CD4-positive, alpha-beta T cell treated with Interleukin-4 for 4 hours (primary cell): ENCODE data around the gene TAOK3.
"Not testable (repeated sequence)": the region's sequence is repeated elsewhere in the genome, so short reads cannot be mapped to it uniquely, and the experiment has no call there.

Experiments used
- DNase-seq: peaks from one replicate; pipeline ENCODE4 v3.0.0-alpha.2; 2020

The TAOK3 gene

DNA sequence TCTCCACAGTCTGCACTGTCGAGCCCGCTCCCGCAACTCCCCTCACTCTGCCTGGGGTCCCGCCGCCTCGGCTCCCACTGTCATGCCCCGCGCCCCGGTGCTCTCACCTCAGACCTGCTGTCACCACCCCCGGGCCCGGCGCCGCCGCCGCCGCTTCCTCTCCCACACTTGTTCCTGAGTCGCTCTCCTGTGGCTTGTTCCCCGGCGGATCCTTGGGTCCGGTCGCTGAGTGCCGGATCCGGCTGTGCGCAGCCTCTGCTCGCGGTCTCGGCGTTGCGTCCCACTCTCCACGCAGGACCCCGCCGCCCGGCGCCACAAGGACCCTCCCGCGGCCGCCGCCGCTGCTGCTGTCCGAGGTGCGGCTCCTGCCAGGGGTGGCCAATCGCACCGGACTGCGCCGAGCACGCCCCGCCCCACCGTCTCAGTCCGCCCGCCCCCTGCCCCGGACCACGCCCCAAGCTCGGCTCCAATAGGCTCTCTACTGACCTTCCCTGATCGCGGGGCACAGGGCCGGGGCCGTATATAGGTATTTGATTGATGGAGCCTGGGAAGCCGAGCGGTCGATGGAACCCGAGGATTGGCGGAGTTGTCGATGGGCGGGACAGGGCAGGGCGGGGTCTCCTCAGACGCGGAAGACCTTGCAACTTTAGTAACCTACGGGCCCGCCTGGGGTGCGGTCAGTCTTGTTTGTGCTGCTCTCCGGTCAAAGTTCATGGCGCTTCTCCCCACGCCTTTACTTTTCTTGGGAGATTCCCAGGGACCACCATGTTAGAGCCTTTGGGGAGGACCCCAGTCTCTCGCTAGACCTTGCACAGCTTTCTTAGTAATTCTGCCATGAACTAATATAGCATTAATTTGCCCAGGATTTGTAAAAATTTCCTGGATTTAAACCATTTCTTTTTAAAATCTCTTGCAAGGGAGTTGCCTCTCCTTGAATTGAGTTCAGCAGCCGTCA is at the start of gene TAOK3:
Gene TAOK3 (minus strand): TSS at position 367 of the 955 bp plus-strand sequence. CDS start 117,340 bp downstream, outside the sequence.
- peak; percentile 99 for DNase-seq

DNA sequence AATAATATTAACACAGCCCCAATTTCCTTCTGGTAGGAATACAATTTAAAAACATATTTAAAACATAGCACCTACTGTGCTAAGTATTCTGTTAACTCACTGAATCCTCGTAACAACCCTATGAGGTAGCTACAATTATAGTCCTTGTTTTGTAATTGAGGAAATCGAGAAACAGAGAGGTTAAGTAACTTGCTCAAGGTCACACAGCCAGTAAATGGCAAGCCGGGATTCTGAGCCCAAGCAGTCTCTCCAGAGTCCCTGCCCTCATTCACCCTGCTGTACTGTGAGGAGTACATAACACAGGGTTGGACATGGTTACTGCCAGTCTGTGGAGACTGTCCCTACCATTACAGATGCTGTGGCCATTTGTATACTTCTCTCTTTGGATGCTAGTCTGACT is 48.0 kb upstream of the TAOK3 start:
- DNase-seq: no peak

DNA sequence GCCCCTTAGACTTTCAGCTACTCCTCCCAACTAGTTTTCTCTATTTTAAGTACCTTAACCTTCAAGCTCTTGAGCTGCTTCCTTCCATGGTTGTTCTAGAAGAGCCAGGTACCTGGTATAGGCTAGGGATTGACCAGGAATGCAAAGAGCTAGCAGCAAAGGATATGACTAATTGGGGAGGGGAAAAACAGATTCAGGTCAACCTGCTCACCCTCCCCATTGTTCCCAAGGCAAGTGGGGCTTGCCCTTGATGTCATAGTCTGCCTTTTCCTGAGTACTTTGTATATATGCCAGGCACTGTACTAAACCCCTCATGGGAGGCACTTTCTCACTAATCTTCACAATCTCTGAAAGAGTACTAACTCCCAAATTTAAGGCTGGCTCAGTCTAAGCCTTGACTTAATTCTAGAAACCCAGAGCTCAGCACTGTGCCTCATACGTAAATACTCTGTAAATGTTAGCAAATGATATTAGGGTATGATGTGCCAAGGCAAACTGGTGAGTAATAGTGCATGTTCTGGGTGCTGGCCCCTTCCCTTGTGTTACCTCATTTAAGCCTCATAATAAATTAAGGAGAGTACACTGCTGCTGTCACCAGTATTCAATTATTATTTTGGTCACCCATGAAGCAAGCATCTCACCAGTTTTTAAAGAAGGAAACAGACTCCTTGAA is 45.8 kb upstream of the TAOK3 start:
- no peak for DNase-seq

DNA sequence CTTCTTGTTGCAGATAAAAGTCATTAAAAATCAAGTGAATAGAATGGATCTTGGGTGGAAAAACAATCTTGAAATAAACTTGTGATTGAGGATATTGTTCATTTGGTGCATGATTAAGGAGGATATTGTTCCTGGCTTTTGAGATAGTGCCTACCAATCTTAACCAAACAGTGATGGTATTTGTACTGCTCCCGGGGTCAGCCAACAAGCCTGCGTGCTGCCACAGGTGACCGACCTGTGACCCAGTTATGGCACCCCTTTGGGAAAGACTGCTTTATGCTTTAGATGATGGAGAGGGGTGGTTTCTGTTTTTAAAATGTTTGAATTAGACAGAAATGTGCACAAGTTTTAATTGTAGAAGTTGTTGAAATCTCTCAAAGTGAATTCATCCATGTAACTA is 45.2 kb upstream of the TAOK3 start:
- no peak for DNase-seq

DNA sequence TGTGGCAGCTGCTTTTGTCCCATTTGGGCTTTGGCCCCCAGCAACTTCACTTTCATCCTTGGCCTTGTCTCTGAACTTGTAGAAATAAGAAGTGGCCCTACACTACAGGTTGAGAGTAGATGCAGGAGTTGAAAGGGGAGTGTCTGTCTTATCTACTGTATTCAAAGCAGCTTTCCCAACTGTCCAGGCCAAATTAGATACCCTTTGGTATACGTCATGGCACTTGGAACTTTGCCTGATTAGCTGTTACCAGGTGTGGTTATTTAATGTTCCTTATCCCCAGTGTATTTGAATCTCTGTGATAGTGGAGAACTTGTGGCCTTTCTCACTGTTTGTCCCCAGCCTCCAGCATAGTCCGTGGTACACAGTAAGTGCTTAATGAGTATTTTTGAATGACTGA is 37.1 kb upstream of the TAOK3 start:
- no peak for DNase-seq

DNA sequence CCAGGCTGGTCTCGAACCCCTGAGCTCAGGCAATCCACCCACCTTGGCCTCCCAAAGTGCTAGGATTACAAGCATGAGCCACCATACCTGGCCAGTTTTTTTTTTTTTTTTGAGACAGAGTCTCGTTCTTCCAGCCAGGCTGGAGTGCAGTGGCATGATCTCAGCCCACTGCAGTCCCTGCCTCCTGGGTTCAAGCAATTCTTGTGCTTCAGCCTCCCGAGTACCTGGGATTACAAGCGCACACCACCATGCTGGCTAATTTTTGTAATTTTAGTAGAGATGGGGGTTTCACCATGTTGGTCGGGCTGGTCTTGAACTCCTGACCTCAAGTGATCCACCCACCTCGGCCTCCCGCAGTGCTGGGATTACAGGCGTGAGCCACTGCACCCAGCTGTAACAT is 35.5 kb upstream of the TAOK3 start:
- DNase-seq: not testable (repeated sequence)

DNA sequence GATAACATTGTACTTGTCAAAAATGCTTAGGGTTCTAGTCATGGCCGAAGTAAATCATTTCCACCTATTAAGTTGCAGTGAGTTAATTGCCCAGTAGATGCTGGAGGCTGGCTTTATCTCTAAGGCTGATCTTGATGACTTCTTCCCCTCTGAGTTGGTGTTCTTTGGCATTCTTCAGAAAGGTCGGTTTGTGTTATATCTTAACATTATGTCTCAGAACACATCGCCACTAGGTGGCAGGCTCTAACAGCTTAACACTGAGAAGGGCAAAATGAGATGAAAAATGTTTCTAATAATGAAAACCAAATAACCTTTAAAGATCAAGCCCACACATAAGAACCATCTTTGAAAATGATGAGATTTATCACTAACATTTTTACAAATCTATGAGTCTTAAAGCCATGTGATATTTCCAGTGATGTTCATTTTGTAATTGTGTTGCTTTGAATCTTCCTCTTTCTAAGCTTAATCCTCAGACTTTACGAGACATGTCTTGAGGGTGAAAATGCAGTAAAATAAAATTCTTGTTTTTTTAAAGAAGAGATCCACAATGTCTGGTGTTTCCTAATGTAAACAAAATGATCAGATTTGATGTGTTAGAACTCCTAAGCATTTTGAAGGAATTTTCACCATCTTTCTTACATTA is 32.3 kb upstream of the TAOK3 start:
- peak; percentile 53 for DNase-seq

DNA sequence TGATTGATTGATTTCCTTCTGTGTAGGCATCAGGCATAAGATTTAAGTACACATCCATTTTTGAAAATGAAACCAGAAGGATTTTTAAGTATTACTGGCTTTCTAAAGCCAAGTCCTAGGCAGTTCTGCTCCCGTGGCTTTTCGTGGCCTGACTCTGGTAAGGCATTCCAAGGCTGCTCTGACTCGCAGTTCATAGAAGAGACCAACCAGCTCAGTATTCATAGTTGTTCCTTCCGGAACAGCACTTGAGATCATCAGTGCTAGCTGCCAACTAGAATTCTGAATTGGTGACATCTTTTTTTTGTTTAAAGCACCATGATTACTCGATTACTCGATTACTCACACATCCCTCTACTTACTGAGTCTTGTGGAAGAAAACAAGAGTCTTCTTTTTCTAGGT is 29.5 kb upstream of the TAOK3 start:
- DNase-seq: no peak

DNA sequence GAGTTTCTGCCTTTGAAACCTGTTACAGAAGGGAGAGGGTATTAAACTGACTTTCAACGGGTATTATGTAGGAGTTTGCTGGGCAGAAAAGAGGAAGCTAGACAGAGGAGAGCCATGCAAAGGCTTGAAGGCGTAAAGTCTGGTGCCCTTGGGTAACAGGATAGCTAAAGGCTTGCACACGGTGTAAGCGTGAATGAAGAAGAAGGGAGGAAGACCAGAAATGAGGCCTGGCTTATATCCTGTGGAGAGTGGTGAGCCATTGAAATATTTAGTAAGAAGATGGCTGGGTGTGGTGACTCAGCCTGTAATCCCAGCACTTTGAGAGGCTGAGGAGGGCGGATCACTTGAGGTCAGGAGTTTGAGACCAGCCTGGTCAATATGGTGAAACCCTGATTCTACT is 26.2 kb upstream of the TAOK3 start:
- no peak for DNase-seq

DNA sequence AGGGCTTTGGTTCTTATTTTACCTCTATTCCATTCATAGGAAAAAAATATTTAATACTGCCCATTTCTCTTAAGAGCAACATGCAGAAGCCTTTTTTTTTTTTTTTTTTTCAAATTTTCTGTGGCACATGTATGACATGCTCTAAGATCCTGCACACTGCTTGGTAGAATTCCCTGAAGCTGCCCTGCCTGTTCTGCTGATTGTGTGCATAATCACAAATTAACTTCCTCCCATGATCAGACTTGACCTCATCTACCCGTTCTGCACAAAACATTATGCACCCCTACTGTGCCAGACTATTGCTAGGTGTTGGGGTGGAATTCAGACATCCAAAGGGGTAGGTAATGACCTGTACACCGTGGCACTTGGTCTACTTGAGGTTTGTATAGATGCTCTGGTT is 25.8 kb upstream of the TAOK3 start:
- DNase-seq: no peak

DNA sequence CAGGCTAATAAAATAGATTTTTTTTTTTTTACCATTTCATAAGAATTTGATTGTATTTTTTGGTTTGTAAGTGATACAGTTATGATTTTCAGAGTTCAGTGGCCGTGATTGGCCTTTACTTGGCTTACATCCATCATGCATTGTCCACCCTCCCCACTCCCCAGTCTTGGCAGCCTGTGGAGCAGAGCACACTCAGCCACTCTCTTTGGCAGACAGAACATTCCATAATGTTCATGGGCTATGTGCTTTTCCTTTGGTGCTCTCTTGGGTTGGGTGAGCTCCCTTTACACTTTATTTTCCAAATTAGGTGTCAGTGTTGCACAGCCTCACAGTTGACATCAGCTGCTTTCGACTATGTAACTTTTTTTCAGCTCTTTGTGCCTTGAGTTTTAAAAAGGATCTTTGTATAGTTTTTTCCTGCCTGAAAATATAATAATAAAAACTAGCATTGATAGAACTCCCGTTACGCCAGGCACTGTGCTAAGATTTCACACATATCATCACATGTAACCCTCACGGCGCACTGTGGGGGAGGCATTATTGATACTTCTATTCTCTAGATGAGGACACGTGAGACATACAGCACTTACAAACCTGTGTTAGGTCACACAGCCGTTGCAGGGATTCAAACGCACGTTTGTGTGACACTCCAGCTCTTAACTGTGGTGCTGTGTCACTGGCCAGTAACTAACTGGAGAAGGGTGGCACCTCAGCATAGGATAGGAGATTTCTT is 25.2 kb upstream of the TAOK3 start:
- no peak for DNase-seq

DNA sequence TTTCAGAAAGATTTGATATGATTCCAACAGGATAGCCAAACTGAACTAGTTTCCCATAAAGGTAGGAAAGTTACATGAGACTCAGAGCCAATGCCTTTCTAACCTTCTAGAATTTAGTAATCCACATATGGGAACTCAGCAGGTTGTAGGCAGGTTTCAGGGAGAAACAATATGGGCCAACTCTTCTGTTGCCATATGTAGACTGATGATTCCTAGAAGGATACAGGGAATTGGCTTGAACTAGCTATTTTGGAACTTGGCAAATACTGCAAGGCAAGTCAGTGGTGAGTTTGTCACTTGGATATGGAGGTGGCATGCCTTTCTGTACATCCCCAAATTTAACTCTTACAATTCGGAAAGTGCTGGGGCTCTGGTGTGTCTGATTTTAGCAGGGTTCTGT is 19.1 kb upstream of the TAOK3 start:
- no peak for DNase-seq

DNA sequence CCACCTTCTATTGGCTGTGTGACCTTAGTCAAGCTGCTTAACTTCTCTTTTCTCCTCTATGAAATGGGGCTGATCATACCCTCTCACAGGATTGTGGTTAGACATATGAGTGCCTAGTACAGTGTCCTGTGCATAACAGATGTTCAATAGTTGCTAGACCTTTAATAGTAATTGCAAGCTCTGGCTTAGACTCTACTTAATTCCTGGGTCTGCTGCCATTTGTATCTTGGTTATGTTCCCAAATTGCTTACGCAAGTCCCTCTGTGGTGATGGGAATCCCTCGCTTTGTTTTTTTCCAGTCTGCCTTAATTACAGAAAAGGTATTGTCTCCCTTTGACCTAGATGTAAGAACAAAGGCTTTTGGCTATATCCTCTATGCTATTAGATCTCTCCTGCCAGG is 18.7 kb upstream of the TAOK3 start:
- no peak for DNase-seq

DNA sequence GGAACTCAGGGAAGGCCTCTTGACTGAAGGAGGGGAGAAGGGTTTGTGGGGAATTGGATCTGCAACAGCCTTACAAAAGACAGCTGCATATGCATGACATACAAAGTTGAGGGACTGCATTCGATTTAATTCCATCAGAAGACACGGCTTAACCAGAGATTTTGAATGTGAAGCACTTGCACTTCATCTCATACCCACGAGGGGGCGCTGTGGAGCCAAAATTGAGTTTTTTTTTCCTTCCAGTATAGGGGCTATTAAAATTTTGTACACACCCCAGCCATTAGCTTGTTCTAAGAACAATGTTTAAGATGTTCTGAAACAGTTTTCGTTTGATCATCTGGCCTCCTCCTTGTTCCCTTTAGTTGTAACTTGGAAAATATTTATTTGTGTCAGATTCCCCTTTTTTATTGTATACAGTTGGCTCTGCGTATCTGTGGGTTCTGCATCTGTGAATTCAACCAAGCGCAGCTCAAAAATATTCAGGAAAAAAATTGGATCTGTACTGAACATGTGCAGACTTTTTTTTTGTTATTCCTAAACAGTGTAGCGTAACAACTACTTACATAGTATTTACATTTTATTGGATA is 5.3 kb upstream of the TAOK3 start:
- DNase-seq: peak; percentile 71

DNA sequence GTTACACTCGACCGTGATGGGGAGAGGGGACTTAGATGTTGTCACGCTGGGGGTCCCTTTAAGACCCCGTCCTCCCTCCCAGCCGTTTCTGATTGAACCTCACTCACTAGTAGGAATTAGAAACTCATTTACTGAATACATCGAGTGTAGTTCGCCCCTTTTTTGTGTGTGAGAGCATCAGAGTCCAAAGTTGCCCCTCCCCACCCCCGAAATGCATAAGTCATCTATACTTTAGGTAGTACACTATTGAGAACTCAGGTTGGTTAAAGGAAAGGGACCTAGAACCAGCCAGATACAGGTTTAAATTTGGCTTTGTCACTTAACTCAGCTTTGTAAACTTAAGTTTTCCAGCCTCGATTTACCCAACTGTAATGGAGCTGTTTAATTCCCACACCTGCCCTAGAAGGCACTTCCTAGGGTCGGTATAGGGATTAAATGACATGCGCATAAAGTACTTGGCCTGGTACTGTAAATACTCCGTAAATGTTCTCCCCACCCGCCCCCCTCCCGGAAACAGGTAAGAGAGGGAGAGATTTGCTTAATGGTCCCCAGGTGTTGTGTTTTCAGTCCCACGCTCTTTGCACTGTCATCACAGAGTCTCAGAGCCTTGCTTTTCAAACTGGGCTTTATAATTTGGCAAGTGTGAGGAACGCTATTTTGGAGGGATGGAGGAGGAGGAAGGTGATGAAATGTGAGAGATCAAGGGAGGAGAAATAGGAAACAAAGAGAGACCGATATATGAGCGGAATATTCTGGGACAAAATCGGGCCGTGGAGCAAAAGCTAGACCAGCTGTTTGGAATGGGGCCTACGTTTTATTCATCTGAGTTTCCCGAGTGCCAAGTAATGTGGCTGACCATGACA is 4.5 kb upstream of the TAOK3 start:
- no peak for DNase-seq

DNA sequence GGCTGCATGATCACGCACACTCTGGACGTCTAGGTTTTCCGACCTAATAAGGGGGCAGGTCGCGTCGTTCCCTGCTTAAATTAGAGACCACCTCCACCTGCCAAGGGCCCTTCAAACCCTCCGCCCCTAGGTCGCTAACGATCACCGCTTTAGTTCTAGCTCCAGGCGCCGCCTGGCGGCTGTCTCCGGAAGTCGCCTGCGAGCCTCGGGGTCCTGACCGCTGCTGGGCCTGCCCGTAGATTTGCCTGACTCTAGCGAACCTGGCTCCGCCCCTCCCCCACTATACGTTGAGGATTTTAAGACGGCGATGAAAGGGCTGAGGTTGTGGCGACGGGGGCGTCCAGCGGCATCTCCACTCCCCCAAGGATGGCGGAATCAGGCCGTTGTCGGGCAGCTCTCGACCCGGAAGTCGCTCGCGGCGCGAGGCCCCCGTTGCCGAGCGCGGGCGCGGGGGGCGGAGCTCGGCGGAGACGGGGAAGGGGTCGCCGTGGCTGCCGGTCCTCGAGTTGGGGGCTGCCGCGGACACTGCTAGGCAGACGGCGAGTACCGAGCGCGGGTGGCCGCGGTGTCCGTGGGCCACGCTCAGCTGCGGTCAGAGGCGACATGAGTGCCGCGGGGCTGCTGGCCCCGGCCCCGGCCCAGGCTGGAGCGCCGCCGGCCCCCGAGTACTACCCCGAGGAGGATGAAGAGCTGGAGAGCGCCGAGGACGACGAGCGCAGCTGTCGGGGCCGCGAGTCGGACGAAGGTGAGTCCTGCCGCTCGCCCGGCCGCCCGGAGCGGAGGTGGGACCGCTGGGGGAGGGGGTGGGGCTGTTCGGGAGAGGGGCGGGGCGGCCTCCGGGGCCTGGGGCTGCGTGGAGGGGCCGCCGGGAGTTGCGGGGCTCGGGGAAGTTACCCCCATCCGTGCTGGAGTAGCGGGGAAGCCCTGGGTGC is 3.6 kb upstream of the TAOK3 start, which contains the start of gene SUDS3:
Gene SUDS3 (plus strand): TSS at position 467 of the 932 bp plus-strand sequence. CDS start 137 bp downstream, at position 604.
- peak; percentile 88 for DNase-seq

DNA sequence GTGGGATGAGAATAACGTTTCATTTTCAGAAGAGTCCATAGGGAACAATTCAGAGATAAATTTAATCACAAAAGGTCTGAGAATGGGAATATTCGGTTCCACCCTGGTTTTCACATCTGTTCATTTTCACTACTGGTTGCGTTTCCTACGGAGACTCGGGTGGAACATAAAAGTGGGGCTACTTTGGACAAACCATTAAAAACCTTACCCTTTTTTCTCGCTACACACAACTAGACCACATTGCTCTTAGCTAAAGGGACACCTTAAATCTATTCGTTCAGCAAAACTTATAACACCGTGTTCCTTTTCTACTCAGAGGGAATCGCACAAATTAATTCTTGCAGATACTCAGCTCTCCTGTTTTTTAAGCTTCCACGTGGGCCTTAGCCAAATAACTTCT is 2.6 kb upstream of the TAOK3 start:
- DNase-seq: no peak

DNA sequence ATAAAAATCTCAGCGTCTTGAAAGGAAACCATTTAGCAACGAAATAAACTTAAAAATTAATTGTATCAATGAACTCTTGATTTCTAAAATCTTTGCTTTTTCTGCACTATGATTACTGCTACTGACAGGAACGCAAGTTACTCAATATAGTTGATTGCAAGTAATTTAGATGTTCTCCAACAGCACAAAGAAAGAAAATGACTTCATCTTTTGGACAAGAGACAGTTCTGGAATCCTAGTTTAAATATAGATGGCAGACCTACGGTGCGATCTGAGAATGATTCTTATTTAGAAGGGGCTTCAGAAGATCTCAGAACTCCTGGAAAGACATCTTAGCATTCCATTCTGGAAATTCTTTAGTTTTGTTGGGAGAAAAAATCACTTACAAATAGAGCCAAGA is 2.2 kb upstream of the TAOK3 start:
- DNase-seq: no peak

DNA sequence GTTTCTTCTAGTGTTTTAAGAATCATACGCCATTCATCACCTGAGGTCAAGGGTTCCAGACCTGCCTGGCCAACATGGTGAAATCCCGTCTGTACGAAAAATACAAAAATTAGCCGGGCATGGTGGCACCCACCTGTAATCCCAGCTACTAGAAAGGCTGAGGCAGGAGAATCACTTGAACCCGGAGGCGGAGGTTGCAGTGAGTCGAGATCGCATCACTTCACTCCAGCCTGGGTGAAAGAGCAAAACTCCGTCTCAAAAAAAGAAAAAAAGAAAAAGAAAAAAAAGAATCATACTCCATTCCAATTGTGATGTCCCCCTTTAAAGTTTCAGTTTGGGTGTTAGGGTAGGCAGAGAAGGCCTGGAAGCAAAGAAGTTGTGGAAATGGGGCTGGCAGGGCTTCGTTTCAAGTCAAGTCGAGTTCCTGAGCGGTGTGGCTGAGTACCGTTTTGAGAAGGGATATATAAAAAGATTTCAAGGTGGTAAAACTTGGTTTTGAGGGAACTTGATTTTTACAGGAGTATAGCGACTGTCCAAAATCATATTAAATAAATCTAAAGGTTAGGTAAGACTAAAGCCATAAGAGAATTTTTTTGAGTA is 1.5 kb upstream of the TAOK3 start:
- DNase-seq: no peak

DNA sequence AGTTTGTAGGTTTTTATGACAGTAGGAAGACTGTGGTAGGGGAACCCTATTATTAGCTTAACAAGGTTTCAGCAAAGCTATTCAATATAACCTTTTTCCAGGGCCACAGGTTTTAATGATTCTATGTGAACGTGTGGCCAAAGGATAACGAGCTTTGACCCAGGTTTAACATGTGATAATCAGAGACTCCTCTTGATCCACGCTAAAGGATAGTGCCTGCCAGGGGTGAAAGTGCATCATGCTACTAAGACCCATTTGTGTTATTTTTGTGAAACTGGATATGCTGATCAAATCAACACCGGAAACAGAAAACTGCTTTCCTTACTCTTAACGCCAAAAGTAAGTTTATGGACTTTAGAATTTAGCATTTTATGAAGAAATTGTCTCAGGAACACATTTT is 909 bp upstream of the TAOK3 start:
- no peak for DNase-seq
